HEK293 (cell line): ENCODE results near the gene CCDC12.

Experiments
- CTCF ChIA-PET: fragments of 350-600 bp; formaldehyde crosslinking; extraction: SDS; loops from one replicate; lab custom pipeline; 2021; ENCODE audit warnings: antibody characterized with exemption; lab: Yijun Ruan, JAX
- POLR2A ChIA-PET: fragments of 300-600 bp; formaldehyde crosslinking; extraction: SDS; loops from one replicate; lab custom pipeline; 2020; ENCODE audit warnings: antibody characterized with exemption, inconsistent platforms; lab: Yijun Ruan, JAX
- H3K27ac ChIP-seq: fragments of 200-500 bp; sonication (Bioruptor generic); 2 replicates; pipeline ENCODE4 v1.5.1; 2014; ENCODE audit warnings: low read depth, low read length, control low read depth, inconsistent platforms; ENCODE audit errors: extremely low read depth
- H3K36me3 ChIP-seq, 2 experiments: fragments of 200-500 bp in 1 of 2; sonication (Bioruptor generic) in 1 of 2; 1 replicate in 1 of 2; 2 replicates in 1 of 2; pipeline ENCODE4 v1.5.1; 2014 to 2017; ENCODE audit warnings: inconsistent platforms in 2 of 2, low read length in 2 of 2; ENCODE audit not compliant: control insufficient read depth in 2 of 2, insufficient read depth in 1 of 2
- H3K4me1 ChIP-seq: fragments of 200-500 bp; sonication (Bioruptor generic); 2 replicates; pipeline ENCODE4 v1.5.1; 2014; ENCODE audit warnings: mild to moderate bottlenecking, low read length, inconsistent platforms; ENCODE audit not compliant: control insufficient read depth, insufficient read depth
- H3K4me3 ChIP-seq: 2 replicates; pipeline ENCODE4 v1.5.1; 2011; ENCODE audit warnings: low read depth, mild to moderate bottlenecking, control low read depth, low read length, moderate library complexity
- H3K9me3 ChIP-seq: fragments of 200-500 bp; sonication (Bioruptor generic); 2 replicates; pipeline ENCODE4 v1.5.1; 2014; ENCODE audit warnings: low read depth, low read length, inconsistent platforms; ENCODE audit not compliant: control insufficient read depth, insufficient read depth
- HOXC10 ChIP-seq: sonication (generic); formaldehyde crosslinking; IDR thresholded peaks from 2 replicates; pipeline ENCODE4 v1.8.1; 2023; ENCODE audit warnings: mild to moderate bottlenecking, missing genetic modification reagents
- PRDM4 ChIP-seq: fragments of 450-650 bp; formaldehyde crosslinking; IDR thresholded peaks from 2 replicates; pipeline ENCODE4 v1.5.1; 2017; ENCODE audit warnings: missing biosample characterization, missing genetic modification characterization
- TRIM28 ChIP-seq: IDR thresholded peaks from 2 replicates; pipeline ENCODE4 v1.6.1; 2011; ENCODE audit warnings: low read length, control low read depth, borderline replicate concordance
- ZFHX2 ChIP-seq: fragments of 450-650 bp; formaldehyde crosslinking; conservative IDR thresholded peaks from 2 replicates; pipeline ENCODE4 v1.5.1; 2016; ENCODE audit warnings: missing biosample characterization, missing genetic modification characterization
- ZNF2 ChIP-seq: fragments of 450-650 bp; formaldehyde crosslinking; IDR thresholded peaks from 2 replicates; pipeline ENCODE4 v1.5.1; 2016; ENCODE audit warnings: missing biosample characterization, missing genetic modification characterization
- ZNF23 ChIP-seq: fragments of 450-650 bp; formaldehyde crosslinking; IDR thresholded peaks from 2 replicates; pipeline ENCODE4 v1.5.1; 2016; ENCODE audit warnings: missing biosample characterization, missing genetic modification characterization, borderline replicate concordance
- ZNF324 ChIP-seq: fragments of 450-650 bp; formaldehyde crosslinking; IDR thresholded peaks from 2 replicates; pipeline ENCODE4 v1.5.1; 2016; ENCODE audit warnings: missing biosample characterization, missing genetic modification characterization
- ZNF37A ChIP-seq: fragments of 450-650 bp; IDR thresholded peaks from 2 replicates; pipeline ENCODE4 v1.5.1; 2018; ENCODE audit warnings: missing biosample characterization, missing genetic modification characterization
- ZNF394 ChIP-seq: fragments of 450-650 bp; formaldehyde crosslinking; IDR thresholded peaks from 2 replicates; pipeline ENCODE4 v1.5.1; 2016; ENCODE audit warnings: missing biosample characterization, missing genetic modification characterization, mild to moderate bottlenecking, moderate library complexity, borderline replicate concordance
- ZNF629 ChIP-seq: fragments of 450-650 bp; formaldehyde crosslinking; IDR thresholded peaks from 2 replicates; pipeline ENCODE4 v1.5.1; 2017; ENCODE audit warnings: missing biosample characterization, missing genetic modification characterization
- ZNF677 ChIP-seq: fragments of 450-650 bp; IDR thresholded peaks from 2 replicates; pipeline ENCODE4 v1.5.0; 2018; ENCODE audit warnings: missing biosample characterization, mild to moderate bottlenecking, missing genetic modification characterization, moderate library complexity
- ZSCAN18 ChIP-seq: fragments of 450-650 bp; formaldehyde crosslinking; IDR thresholded peaks from 2 replicates; pipeline ENCODE4 v1.5.1; 2016; ENCODE audit warnings: missing biosample characterization, missing genetic modification characterization
- ZXDB ChIP-seq: fragments of 450-650 bp; formaldehyde crosslinking; IDR thresholded peaks from 2 replicates; pipeline ENCODE4 v1.5.1; 2016; ENCODE audit warnings: missing biosample characterization, missing genetic modification characterization
- TF ChIP-seq, protein P1 (sequence below): fragments of 450-650 bp; formaldehyde crosslinking; IDR thresholded peaks from 2 replicates; pipeline ENCODE4 v1.5.1; 2016; ENCODE audit warnings: missing biosample characterization, missing genetic modification characterization
- TF ChIP-seq, protein P2 (sequence below): fragments of 450-650 bp; formaldehyde crosslinking; IDR thresholded peaks from 2 replicates; pipeline ENCODE4 v1.5.1; 2017; ENCODE audit warnings: missing biosample characterization, mild to moderate bottlenecking, missing genetic modification characterization, moderate library complexity
- TF ChIP-seq, protein P3 (sequence below): fragments of 450-650 bp; formaldehyde crosslinking; IDR thresholded peaks from 2 replicates; pipeline ENCODE4 v1.5.1; 2016; ENCODE audit warnings: missing biosample characterization, missing genetic modification characterization

The CCDC12 gene

GRCh38 chr3:47012342-47013230 lies 36.0 kb upstream of the CCDC12 start:
- Histone ChIP-seq H3K4me3 (no peak overlapping the region), H3K9me3 (no peaks in the 10 kb centered on the region)
- CTCF ChIA-PET, result no interaction called here
- TF ChIP-seq ZSCAN18 (tag by site-specific recombination), result no peak
- no peak for TF ChIP-seq HOXC10
- TF ChIP-seq, protein P1, sequence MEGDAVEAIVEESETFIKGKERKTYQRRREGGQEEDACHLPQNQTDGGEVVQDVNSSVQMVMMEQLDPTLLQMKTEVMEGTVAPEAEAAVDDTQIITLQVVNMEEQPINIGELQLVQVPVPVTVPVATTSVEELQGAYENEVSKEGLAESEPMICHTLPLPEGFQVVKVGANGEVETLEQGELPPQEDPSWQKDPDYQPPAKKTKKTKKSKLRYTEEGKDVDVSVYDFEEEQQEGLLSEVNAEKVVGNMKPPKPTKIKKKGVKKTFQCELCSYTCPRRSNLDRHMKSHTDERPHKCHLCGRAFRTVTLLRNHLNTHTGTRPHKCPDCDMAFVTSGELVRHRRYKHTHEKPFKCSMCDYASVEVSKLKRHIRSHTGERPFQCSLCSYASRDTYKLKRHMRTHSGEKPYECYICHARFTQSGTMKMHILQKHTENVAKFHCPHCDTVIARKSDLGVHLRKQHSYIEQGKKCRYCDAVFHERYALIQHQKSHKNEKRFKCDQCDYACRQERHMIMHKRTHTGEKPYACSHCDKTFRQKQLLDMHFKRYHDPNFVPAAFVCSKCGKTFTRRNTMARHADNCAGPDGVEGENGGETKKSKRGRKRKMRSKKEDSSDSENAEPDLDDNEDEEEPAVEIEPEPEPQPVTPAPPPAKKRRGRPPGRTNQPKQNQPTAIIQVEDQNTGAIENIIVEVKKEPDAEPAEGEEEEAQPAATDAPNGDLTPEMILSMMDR (tag by site-specific recombination), result no peak
- TF ChIP-seq, protein P2, sequence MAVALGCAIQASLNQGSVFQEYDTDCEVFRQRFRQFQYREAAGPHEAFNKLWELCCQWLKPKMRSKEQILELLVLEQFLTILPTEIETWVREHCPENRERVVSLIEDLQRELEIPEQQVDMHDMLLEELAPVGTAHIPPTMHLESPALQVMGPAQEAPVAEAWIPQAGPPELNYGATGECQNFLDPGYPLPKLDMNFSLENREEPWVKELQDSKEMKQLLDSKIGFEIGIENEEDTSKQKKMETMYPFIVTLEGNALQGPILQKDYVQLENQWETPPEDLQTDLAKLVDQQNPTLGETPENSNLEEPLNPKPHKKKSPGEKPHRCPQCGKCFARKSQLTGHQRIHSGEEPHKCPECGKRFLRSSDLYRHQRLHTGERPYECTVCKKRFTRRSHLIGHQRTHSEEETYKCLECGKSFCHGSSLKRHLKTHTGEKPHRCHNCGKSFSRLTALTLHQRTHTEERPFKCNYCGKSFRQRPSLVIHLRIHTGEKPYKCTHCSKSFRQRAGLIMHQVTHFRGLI (tag by site-specific recombination), result no peak
- TF ChIP-seq ZNF394 (tag by site-specific recombination), result no peak
- TF ChIP-seq TRIM28, result no peak
- no peak for TF ChIP-seq ZNF324 (tag by site-specific recombination)
- TF ChIP-seq, protein P3, sequence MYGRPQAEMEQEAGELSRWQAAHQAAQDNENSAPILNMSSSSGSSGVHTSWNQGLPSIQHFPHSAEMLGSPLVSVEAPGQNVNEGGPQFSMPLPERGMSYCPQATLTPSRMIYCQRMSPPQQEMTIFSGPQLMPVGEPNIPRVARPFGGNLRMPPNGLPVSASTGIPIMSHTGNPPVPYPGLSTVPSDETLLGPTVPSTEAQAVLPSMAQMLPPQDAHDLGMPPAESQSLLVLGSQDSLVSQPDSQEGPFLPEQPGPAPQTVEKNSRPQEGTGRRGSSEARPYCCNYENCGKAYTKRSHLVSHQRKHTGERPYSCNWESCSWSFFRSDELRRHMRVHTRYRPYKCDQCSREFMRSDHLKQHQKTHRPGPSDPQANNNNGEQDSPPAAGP (tag by site-specific recombination), result no peak
- no peak for TF ChIP-seq ZFHX2 (tag by site-specific recombination)
- no peak for TF ChIP-seq ZNF37A (tag by site-specific recombination)
- TF ChIP-seq ZNF629, result no peak
- no peak for TF ChIP-seq ZNF23 (tag by site-specific recombination)
- no peak for TF ChIP-seq ZXDB (tag by site-specific recombination)
- TF ChIP-seq ZNF677, result no peak
- TF ChIP-seq PRDM4 (tag by site-specific recombination), result no peak
- TF ChIP-seq, all 188 proteins: peak for 0
- H3K36me3 ChIP-seq, result peaks cover 0 to 37% of the 10 kb centered on the region in 2 experiments; a peak in 1 of 3 replicates
- no peak overlapping the region for H3K27ac ChIP-seq
- no peaks in the 10 kb centered on the region for H3K4me1 ChIP-seq
- POLR2A ChIA-PET, result no interaction called here

GRCh38 chr3:47011371-47011770 lies 34.8 kb upstream of the CCDC12 start:
- CTCF ChIA-PET, result interaction anchor here (0.7 kb wide), 1 partner anchor 88 kb away, joined by 6 read pairs; no protein-coding TSS in a partner anchor
- POLR2A ChIA-PET, result no interaction called here
- Histone ChIP-seq H3K4me3 (no peak overlapping the region), H3K27ac (no peak overlapping the region), H3K36me3 (peaks cover 0 to 37% of the 10 kb centered on the region in 2 experiments; a peak in 1 of 3 replicates), H3K9me3 (no peaks in the 10 kb centered on the region), H3K4me1 (no peaks in the 10 kb centered on the region)
- TF ChIP-seq ZNF2 (tag by site-specific recombination), result no peak
